Hepatocyte (in vitro differentiated cells): ENCODE results near the gene CEACAM1.

Source experiments
- CTCF ChIP-seq: fragments of 200-600 bp; sonication (generic); IDR thresholded peaks from 2 replicates; pipeline ENCODE4 v1.5.1; 2016; ENCODE audit warnings: antibody characterized with exemption, mild to moderate bottlenecking; ENCODE audit not compliant: poor library complexity
- EZH2 ChIP-seq: fragments of 200-600 bp; sonication (generic); IDR thresholded peaks from 2 replicates; pipeline ENCODE4 v1.6.1; 2016; ENCODE audit warnings: antibody characterized with exemption, mild to moderate bottlenecking, borderline replicate concordance

GRCh38 chr19:42531313-42531712, 3.0 kb upstream of the CEACAM1 start:
- TF ChIP-seq CTCF = no peak
- no peak for TF ChIP-seq EZH2
